Keratinocyte (primary cell): ENCODE results near the gene CCDC7.
"Not testable (repeated sequence)": the region's sequence is repeated elsewhere in the genome, so short reads cannot be mapped to it uniquely, and the experiment has no call there.

Experiments used
- CTCF ChIP-seq, 3 experiments: IDR thresholded peaks in 1 of 3; conservative IDR thresholded peaks in 1 of 3; optimal IDR thresholded peaks in 1 of 3; 2 replicates in 2 of 3; 3 replicates in 1 of 3; pipeline versions ENCODE3 to v1.5.1; 2011; ENCODE audit warnings: low read length in 3 of 3, mild to moderate bottlenecking in 3 of 3, moderate library complexity in 2 of 3, control low read depth in 1 of 3, inconsistent platforms in 1 of 3; ENCODE audit not compliant: insufficient read depth in 2 of 3; ENCODE audit errors: extremely low read depth in 1 of 3
- EZH2 ChIP-seq: IDR thresholded peaks from one replicate; pipeline ENCODE4 v1.6.1; 2012; ENCODE audit warnings: inconsistent platforms, mild to moderate bottlenecking, low read length, moderate library complexity

DNA sequence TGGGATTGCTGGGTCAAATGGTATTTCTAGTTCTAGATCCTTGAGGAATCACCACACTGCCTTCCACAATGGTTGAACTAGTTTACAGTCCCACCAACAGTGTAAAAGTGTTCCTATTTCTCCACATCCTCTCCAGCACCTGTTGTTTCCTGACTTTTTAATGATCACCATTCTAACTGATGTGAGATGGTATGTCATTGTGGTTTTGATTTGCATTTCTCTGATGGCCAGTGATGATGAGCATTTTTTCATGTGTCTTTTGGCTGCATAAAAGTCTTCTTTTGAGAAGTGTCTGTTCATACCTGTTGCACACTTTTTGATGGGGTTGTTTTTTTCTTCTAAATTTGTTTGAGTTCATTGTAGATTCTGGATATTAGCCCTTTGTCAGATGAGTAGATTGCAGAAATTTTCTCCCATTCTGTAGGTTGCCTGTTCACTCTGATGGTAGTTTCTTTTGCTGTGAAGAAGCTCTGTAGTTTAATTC lies 37.1 kb downstream of the CCDC7 start:
- TF ChIP-seq CTCF (optimal IDR thresholded peaks at IDR 0.05 in 1 of 3, IDR thresholded peaks at IDR 0.05 in 1 of 3, conservative IDR thresholded peaks at IDR 0.05 in 1 of 3; ENCODE audit: extremely low read depth in 1 of 3, insufficient read depth in 2 of 3, low read length in 3 of 3); EZH2: not testable (repeated sequence)
